HG02763 (cell line): ENCODE measurements around the gene KRT6C.

Experiments
- ATAC-seq: cut with Tn5 transposase; IDR thresholded peaks from one replicate; pipeline ENCODE4 v1.9.1; 2021; ENCODE audit warnings: mild to moderate bottlenecking, moderate library complexity; ENCODE audit not compliant: unreplicated experiment

Gene KRT6C

DNA sequence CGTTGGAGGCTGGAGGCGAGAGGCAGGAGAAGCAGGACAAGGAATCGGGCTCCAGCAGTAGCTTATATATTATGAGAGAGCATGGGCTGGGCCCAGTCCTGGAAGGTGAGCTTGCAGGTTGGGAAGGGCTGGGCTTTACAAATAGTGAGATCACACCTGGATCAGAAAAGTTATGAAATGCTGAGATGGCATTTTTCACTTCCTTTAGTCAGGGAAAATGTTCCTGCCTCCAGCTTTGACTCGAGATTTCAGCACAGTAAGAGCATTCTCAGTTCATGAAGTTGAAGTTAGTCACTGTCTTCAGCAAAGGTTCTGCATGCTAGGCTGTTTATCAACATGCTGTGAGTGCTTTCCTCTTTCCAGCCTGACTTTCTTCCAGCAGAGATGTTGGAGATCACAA is at the start of gene KRT6C:
TSS of gene KRT6C (minus strand) at position 38 of the 400 bp plus-strand sequence. CDS start 68 bp downstream, outside the sequence.
- ATAC-seq = no peak

DNA sequence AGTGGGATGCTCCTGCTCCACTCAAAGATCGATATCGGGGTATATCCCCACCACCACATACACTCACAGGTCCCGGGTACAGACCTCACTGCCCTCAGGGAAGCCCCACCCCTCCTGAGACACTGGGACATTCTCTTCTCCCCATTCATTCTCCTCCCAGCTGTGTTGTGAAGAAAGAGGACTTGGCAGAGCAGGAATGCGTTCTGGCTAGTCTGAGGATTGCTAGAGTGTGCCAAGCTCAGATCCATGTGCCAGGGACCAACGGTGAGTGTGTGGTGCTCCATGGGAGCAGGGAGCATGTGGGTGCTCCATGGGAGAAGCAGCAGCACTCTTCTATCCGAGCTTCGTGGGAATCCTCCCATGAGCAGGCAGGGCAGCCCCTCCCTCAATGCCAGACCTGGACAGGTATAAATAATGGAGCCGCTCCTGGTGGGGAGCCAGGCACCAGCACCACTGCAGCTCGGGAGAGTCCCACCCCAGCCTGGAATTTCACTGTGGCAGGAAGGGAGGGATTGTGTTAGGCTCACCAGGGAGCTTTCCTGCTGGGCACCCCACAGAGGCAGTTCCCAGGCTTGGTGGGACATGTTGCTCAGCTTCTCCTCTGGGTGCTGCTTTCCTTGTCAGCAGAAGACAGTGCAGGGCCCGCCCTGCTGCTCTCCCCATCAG is 48.9 kb upstream of the KRT6C start:
- no peak for ATAC-seq

DNA sequence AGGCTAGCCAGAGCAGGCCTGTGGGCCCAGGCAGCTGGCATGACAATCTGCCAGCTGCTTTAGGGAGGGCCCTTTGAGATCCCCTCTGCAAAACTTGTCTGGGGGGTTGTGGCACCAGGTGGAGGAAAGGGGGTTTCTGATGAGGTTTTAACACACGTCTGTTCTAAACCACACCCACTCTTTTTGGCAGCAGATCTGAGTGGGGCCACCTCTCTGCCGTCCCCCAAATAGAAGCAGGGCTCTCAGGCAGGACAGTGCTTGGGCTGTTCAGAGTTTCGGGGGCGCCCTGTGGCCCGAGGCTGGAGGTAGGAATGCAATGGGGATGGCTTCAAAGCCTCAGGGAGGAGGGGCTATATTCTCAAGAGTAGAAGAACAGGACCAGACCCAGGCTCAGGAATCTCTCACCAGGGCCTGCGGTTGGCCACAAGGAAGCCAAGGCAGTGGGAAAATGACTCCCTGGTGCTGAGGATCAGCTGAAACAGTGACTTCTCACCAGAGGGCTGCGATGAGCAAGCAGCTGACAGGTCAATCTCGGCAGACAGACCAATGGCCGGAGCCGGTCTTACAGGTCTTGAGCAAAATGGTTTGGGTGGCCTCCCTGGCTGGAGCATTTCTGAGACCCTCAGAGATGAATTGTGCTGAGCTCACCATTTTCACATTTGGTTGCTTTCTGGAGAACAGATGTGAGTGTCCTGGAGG is 48.1 kb upstream of the KRT6C start:
- ATAC-seq = no peak

DNA sequence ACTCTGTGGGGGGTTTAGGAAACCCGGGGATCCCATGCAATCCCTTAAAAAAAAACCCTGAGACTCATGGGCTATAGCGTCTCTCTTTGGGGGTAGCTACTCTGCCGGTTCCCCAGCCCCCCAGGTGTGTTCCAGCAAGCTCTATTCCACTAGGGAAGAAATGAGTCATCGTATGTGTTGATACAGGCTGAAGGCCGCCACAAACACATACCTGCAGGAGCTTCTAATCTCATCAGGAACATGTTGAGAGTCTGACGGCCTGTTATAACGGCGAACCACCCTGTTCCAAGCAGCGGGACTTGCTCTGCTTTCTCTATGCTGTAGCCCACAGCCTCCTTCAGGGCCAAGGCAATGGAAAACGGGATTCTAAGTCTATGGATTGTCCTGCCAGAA is 47.6 kb upstream of the KRT6C start:
- no peak for ATAC-seq

DNA sequence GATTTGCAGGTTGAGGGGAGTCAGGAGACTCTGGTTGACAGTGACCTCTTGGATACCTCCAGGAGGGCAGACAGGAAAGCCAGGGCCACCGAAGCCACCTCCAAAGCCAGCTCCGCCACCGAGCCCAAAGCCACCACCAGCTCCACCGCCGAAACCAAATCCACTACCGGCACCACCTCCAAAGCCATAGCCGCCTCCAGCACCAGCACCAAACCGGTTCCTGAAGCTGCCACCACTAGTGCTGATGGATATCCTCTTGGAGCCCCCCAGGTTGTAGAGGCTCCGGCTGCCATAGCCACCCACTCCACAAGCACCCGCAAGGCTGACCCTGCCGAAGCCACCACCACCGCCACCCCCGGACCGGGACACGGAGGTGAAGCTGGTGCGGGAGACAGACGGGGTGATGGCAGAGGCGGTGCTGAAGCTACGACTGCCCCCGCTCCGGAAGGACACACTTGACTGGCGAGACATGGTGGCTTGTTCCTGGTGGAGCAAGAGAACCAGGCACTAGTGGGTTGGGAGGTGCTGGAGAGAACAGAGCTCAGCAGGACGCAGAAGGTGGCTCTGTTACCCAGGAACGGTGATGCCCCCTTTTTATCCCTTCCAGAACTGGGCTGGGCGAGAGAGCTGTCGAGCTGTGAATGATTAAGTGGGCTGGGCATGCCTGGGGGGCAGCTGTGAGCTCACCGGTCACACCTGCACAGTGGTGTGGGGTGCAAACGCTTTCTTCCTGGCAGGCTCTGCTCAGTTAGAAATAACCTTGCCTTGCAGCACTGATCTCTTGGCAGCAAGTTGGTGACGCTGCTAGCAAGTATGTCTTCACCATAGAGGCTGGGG is 46.4 kb upstream of the KRT6C start, which contains the start of gene KRT5:
TSS of gene KRT5 (minus strand) at position 569 of the 837 bp plus-strand sequence. CDS start at position 471, 98 bp downstream.
- ATAC-seq = no peak

DNA sequence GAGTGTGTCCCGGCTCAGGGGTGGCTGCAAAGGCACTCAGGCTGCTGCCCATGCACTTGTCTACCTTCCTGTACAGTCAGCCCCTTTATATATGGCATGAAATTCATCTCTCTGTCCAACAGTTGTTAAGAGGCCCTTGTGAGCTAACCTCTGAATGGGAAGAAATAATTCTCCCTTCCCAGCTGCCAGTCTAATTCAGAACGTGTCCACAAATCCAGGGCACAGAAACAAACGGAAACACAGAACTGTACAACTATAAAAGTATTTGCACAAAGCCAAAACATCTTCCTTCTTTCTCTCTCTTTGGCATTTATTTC is 45.7 kb upstream of the KRT6C start:
- no peak for ATAC-seq

DNA sequence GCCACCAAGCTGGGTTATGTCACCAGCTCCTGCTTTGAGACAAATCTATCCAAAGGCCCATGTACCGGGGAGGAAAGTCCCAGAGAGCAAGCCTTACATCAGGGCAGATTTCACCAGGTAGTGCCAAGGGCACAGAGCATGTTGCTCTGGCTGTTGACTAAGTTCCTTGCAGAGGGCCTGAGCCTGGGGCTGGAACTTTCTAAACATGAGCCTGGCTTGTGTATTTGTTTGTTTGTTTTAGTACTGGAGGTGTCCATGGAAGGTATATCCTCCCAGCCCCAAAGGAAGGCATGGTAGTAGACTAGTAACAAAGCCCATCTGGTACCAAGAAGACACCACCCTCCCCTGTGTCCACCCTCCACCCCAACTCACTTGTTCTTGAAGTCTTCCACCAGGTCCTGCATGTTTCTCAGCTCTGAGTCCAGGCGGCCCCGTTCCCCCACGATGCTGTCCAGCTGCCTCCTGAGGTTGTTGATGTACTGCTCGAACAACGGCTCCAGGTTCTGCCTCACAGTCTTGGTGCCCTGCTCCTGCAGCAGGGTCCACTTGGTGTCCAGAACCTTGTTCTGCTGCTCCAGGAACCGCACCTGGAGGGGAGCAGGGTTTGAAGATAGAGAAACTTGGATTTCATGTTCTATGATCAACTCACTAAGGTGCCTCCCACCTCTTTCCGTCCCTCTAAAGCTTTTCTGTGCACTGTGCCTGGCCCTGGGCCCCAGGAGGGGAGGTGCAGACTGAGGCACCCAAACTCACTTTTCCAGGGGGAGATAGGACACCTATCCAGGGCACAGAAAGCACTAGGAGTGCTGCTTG is 45.2 kb upstream of the KRT6C start:
- ATAC-seq = no peak

DNA sequence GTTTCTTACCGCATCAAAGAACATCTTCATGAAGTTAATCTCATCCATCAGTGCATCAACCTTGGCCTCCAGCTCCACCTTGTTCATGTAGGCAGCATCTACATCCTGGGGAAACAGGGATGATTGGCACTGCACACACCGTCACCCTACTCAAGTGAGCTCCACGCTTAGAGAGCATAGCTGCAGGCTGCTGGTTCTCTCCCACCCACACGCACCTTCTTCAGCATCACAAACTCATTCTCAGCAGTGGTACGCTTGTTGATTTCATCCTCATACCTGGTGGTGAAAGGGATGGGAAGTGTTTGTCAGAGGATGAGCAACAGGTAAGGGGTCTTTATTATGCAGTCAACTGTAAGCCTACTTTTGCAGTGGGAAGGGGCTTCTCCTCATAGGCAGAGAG is 44.3 kb upstream of the KRT6C start:
- no peak for ATAC-seq

DNA sequence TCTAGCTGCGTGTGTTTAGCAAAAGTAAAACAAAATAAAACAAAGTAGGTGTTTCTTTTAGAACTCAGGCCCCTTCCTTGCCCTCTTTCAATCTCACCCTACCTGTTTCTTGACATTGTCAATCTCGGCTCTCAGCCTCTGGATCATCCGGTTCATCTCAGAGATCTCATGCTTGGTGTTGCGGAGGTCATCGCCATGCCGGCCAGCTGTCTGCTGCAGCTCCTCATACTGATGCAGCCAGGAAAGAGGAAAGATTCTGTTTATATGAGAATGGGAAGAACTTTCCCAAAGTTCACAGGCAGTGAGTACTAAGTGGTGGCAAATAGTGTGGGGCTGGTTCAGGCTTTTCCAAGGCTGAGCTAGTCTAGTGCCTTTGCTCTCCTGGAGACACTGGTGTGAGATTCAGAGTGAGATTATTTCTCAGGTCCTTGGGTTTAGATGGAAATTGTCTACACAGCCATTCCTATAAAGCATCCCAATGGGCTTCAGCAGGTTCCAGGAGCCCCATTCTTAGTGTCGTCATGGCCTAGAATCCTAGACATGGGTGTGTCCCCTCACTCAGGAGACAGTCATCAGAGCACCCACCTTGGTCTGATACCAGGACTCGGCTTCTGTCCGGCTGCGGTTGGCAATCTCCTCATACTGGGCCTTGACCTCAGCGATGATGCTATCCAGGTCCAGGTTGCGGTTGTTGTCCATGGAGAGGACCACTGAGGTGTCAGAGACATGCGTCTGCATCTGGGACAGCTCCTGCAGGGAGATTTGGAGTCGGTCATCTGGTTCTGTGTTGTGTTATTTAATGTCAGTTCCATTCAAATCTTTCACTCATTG is 43.6 kb upstream of the KRT6C start:
- ATAC-seq = no peak

DNA sequence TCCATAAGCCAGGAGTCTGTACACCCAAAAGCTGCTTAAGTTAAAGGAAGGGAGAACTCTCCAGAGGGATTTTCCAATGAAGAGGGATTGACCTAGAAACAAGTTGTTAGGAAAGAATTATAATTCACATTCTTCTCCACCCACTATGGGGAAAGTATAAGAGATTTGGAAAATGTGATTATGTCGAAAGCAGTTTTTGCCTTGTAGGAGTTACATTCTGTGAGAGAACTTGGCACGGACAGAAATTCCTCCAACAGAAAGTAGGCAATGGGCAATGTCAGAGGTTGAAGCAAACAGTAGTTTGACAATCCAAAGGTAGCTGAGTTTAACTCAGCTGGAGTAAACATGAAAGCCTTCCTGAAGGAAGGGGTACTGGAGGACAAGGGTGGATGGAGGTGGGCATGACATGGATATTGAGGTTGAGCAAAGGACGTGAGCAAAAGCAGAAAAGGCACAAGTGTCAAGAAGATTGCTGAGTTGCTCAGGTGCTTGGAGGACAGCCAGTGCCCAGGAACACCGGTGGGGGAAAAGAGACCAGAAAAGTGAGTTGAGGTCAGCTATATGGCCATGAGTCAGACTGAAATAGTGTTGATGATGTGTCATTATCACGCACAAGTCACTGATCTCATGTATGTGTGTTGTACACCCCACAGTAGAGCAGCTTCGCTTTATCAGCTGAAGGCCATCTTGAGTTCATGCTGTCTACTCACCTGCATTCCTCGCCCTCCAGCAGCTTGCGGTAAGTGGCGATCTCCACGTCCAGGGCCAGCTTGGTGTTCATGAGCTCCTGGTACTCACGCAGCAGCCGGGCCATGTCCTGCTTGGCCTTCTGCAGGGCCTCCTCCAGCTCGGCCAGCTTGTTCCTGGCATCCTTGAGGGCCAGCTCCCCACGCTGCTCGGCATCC is 42.6 kb upstream of the KRT6C start:
- ATAC-seq = no peak

DNA sequence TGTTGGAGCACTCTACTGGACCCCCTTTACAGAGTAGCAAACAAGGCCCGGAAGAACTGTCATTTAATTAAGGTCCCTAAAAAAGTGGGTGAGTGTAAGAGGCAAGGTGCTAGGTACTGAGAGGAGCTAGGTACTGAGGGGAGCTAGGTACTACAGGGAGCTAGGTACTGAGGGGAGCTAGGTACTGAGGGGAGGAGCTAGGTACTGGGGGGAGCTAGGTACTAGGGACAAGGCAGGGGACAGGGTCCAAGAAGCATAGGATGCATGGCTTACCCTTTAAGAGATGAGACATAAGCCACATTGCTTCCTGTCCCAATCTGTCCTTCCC is 41.7 kb upstream of the KRT6C start:
- ATAC-seq = no peak

DNA sequence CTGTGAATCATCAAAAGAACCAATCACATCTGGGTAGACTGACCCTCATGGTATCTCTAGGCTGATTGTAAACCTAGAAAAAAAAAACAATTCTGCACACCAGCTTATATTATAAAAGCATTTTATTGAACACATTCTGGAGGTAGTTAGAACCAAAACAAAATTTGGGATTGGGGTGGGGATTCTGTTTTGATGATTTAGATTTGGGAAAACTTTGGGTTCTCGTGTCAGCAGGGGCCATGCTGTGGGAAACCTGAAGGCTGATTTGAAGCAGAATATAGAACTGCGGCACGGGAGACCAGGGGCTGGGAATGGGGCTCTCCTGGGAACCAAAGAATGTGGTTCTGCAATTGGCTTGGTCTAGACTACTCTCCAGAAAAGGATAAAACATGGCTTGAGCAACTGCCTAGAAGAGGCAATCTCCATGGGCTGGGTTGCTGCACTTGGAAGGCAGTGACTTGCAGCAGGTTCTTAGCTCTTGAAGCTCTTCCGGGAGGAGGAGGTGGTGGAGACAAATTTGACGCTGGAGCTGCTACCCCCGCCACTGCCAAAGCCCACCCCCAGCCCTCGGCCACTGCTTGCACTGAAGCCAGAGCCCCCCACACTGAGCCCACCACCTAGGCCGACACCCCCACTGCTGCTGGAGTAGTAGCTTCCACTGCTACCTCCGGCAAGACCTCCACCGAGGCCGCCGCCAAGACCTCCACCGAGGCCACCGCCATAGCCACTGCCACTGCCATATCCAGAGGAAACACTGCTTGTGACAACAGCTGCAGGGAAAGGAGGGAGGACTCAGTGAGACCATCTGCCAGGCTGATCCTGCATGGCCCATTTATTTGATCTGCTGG is 41.1 kb upstream of the KRT6C start:
- ATAC-seq = no peak

DNA sequence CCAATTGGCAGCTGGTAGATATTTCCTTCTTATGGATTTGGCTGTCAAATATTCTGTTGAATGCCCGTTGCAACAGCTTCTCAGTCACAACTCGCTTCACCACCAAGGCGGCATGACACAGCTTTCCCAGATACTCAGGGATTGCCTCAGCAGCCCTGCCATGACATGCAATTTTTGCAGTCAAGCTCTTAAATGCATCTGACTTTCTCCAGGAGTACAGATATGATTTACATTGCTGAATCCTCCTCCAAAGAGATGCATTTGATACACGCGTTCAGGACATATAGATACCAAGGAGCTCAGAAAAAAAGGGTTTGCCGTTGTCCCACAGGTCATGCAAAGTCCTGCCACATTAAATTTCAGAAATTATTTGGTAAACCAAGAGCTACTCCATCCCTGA is 40.1 kb upstream of the KRT6C start:
- ATAC-seq = no peak

DNA sequence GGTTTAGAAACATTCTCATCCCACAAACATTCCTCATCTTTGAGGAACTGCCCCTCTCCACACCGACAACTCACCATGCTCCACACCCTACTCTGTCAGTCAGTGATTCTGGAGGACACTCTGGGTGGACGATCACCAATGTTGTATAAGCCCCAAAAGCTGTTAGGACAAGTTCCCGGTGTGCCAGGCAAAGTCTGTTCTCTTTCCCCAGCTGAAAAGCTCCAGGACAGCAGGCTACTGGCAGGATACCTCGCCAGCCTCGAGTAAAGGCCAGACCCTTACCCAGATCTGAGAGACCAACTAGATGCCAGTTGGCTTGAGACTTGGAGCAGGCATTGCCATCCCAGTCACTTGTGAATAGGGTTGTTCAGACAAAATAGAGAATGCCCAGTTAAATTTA is 34.6 kb upstream of the KRT6C start:
- no peak for ATAC-seq

DNA sequence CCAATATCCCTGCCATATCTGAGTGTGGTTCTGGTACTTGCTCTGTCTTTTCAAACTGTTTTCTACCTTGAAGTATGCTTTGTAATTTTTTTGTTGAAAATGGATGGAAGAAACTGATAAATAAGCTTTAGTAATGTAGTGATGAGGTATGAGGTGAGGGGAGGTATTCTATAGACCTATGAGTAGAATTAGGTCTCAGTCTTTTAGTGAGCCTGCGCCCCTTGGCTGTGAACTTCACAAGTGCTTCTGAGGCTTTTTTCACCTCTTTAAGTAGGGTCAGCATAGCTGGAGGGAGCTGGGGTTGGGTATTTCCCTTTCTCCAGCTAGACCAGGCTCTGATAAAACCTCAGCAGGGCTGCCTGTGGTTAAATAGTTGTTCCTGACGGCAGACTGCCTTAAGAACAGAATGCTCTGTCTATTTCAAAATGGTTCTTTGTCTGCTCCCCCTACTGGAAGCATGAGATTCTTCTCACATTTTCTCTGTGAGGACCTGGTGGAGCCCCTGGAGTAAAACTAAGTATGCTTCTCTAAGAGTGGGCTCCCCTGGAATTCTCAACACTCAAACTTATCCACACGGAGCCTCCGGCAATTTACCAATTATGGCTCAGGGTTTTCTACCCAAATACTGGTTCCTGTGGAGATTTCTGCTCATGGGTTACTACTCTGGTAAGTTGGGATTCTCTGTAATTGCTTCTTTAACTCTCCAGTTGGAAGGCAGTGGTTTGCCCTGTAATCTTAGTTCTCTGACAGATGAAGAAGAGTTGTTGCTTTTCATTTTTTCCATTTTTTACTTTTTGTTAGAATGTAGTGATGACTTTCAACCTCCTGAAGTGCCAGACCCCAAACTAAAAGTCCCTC is 33.5 kb upstream of the KRT6C start:
- ATAC-seq = no peak

DNA sequence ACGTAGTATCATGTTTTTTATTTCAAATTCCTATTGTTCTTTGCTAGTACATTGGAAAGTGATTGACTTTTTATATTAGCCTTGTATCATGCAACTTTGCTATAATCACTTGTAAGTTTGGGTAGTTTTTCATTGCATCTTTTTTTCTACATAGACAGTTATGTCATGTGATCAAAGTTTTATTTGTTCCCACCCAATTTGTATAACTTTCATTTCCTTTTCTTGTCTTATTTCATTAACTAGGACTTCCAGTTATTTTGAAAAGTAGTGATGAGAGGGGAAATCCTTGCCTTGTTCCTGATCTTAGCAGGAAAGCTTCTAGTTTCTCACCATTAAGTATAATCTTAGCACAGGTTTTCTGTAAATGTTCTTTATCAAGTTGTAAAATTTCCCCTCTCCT is 29.3 kb upstream of the KRT6C start:
- no peak for ATAC-seq

DNA sequence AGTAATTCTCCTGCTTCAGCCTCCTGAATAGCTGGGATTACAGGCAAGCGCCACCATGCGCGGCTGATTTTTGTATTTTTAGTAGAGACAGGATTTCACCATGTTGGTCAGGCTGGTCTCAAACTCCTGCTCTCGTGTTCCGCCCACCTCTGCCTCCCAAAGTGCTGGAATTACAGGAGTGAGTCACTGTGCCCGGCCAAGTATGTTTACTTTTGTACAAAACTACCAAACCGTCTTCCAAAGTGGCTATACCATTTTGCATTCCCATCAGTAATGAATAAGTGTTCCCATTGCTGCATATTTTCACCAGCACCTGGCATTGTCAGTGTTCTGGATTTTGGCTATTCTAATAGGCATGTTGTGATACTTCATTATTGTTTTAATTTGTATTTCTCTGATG is 27.9 kb upstream of the KRT6C start:
- no peak for ATAC-seq
